ENCODE data around the gene PLIN4.
"Not testable (repeated sequence)": the region's sequence is repeated elsewhere in the genome, so short reads cannot be mapped to it uniquely, and the experiment has no call there.

The PLIN4 gene

GRCh38 chr19:4543842-4544647, 25.8 kb upstream of the PLIN4 start:
- no peak for DNase-seq

DNA sequence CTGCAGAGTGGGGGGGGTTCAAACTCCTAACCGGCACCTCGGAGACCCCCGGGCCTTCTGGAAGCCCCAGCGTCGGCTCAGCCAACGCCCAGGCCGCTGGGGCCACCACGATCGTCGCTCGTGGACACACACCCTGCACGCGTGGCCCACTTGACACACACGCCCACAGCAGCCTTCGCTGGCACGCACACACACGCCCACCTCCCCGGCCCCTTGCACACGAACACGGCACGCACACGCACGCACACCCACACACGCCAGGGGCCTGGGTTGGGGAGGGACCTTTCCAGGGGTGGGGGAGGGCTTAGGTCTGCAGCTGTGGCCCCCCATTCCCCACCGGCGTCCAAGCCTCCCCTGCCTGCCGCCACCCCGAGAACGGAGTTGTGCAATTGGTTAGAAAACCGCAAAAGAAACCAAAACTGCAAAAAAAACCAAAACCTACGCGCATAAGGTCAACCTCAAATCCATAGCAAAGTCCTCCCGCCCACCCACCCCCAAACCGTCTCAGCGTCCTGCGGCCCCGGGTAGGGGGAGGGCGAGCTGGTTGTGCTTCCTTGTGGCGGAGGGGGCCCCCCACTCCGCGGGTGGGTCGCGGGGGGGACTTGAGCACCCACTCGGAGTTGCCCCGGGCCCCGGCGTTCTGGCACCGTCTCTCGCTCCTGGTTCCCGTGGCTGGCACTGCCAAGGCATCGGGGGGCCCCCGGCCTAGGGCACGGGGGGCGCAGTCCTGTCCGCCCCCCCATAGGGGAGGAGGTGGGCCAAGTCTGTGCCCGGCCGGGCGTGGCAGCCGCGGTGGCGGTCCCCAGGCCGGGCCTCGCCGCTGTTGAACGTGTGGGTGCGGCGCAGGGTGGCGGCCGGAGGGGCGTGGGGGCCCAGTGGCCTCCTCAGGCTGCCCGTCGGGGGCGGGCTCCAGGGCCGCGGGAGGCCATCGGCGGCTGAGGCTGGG, 24.9 kb upstream of the PLIN4 start:
- DNase-seq, result no peak

GRCh38 chr19:4541806-4542145, 23.5 kb upstream of the PLIN4 start:
- not testable (repeated sequence) for DNase-seq

- no peak for DNase-seq
Measured at GRCh38 chr19:4541114-4541805, 23.0 kb upstream of the PLIN4 start.

- no peak for DNase-seq
Measured at GRCh38 chr19:4539693-4540581, 21.7 kb upstream of the PLIN4 start, which contains the start of gene LRG1. Gene LRG1 (minus strand): TSS chr19:4540036. CDS start chr19:4540013, 23 bp downstream.

DNA sequence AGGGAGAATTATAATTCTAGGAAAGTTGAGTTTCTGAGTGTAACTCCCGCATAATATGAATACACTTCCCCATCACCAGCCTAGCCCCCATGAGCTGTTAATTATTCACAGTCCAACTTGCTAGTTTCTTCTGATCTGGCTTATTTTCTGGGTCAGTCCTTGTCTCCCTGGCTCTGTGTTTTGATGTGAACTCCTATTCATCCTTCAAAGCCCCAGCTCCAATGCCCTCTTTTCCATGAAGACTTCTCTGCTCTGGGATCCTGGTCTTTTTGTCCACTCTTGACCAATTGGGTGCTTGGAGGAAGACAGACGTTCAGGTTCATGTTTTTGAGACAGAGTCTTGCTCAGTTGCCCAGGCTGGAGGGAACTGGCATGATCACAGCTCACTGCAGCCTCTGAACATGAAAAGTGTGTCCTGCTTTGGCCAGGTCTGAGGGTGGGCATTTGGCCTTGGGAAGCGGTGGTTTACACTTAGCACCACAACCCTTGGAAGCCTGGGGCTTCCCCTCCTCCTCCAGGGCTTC, 20.9 kb upstream of the PLIN4 start:
- DNase-seq, result no peak

- peak; percentile 64 for DNase-seq
Measured at GRCh38 chr19:4538601-4538954, 20.3 kb upstream of the PLIN4 start.

GRCh38 chr19:4537953-4538600, 19.8 kb upstream of the PLIN4 start:
- DNase-seq, result peak; percentile 59

GRCh38 chr19:4536798-4537197, 18.5 kb upstream of the PLIN4 start:
- no peak for DNase-seq

GRCh38 chr19:4534836-4535658, 16.8 kb upstream of the PLIN4 start, which contains the start of gene PLIN5:
Gene PLIN5 (minus strand): TSS chr19:4535224. CDS start chr19:4534074, 1,150 bp downstream.
- peak; percentile 93 for DNase-seq

GRCh38 chr19:4533835-4534424, 15.6 kb upstream of the PLIN4 start:
- DNase-seq, result peak; percentile 39

DNA sequence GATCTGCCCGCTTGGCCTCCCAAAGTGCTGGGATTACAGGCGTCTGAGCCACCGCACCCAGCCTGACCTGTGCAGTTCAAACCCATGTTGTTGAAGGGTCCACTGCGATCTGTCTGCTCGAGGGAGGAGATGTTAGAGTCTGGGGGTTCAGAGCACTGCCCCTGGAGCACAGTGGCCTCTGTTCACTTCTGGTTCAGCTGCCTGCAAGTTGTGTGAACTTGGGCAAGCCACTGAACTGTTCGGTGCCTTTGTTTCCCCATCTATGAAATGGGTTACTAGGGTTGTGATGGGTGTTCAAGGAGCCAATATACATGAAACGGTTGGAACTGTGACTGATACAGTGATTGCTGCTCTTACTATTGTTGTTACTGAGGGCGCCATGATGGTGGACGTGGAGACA, 15.0 kb upstream of the PLIN4 start:
- DNase-seq, result peak; percentile 37

GRCh38 chr19:4531562-4532165, 13.4 kb upstream of the PLIN4 start:
- DNase-seq, result peak; percentile 58

DNA sequence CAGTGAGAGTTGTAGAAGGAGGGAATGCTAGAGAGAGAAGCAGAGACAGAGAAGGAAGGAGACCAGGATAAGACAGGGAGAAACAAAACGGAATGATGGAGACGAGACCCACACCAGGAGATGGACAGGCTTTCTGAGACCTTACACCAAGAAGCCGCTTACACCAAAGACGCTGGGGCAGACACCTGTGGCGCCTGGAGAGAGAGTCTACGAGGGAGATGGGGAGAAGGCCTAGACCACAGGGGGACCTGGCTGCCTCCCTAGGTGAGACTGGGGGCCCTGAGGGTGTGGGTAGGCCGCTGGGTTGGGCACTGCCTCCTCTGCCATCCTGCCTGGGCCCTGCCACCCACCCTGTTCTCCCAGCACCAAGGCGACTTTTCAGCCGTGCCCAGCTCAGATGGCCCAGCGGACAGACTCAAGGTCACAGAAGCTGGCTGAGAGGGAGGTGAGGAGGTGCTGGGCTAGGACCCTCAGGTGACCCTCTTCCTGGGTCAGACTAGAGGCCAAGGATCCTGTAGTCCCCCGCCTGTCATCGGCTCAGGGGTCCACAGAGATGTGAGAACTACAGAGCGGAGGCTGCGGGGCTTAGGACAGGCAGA, 11.7 kb upstream of the PLIN4 start:
- no peak for DNase-seq

DNA sequence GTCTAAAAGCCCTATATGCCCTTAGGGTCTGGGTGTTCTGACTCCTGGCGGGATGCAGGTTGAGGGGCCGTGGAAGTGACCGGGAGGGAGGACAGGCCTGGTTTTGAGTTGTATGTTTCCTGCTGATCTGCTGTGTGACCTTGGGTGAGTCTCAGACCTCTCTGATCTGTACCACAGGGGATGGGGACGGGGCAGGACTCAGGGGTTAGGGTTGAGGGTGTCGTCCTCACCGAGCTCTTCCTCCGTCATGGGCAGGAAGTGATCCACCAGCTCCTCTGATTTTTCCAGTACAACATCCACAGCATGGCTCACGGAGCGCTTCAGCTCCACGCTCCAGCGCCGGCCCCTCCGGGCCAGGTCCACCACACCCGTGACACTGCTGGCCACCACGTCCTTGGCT, 10.6 kb upstream of the PLIN4 start:
- no peak for DNase-seq

GRCh38 chr19:4527377-4527776, 9.1 kb upstream of the PLIN4 start:
- DNase-seq, result not testable (repeated sequence)

DNA sequence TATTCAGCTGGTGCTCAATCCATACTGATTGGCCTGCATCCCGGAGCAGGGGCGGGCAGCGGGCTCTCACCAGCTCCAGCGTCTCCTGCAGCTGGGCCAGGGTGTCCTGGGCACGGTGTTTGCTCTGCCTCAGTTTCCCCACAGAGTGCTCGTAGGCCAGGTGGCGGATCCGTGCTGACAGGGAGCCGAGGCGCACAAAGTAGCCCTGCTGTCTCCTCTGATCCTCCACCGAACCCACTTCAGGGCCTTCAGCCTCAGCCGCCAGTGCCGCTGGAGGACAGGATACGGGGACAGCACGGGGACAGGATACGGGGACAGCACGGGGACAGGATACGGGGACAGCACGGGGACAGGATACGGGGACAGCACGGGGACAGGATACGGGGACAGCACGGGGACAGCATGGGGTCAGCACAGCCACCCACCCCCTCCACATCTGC, 7.3 kb upstream of the PLIN4 start:
- DNase-seq, result no peak

DNA sequence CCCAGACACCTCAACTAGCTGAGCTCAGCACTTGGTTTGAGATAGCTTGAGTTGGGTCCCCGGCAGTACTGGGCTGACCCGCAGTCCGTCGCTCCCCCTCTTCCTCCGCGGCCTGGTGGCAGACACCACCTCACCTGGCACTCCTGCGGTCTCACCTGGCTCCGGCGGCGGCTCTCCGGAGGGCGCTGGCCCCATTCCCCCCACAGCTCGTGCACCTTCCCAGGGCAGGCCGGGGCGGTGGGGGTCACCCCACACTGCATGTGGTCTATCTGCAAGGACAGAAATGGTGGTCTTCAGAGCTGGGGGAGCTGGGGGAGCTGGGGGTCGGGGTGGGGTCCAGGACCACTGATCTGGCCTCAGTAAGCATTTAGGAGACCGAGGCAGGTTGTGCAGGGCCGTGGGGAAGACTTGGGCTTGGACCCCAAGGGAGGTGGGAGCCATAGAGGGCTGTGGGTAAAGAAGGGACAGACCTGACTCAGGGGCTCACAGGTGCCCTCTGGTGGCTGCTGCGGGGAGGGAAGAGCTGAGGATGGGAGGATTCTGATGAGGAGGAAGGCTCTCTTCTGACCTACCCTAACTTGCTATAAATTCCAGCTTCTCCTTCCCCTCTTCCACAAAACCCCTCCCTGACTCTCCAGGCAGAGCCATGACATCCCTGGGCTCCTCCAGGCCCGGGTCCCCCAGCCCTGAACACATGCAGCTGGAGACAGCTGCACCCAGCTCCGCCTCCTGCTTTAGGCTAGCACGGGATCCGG, 6.7 kb upstream of the PLIN4 start:
- peak; percentile 55 for DNase-seq
